H9 (cell line): Measurements from ENCODE around the gene GATAD2B. TPM values are rescaled to one million over a fixed set of nuclear protein-coding genes. Genes with fewer than 3 reads are reported as not detected.
"Not testable (repeated sequence)": the region's sequence is repeated elsewhere in the genome, so short reads cannot be mapped to it uniquely, and the experiment has no call there.

Experiments
- DNase-seq: peaks from one replicate; pipeline ENCODE4 v3.0.0-alpha.2; 2017
- H2AFZ ChIP-seq: one replicate; pipeline ENCODE4 v1.6.1; 2013; ENCODE audit warnings: mild to moderate bottlenecking, low read length, control low read depth, moderate library complexity
- H2AK5ac ChIP-seq: 2 replicates; pipeline ENCODE4 v1.6.1; 2013; ENCODE audit warnings: low read length, control low read depth, mixed read lengths; ENCODE audit not compliant: insufficient read length
- H2BK120ac ChIP-seq: one replicate; pipeline ENCODE4 v1.6.1; 2013; ENCODE audit warnings: low read depth, mild to moderate bottlenecking, low read length, control low read depth, inconsistent platforms; ENCODE audit not compliant: poor library complexity, severe bottlenecking
- H2BK12ac ChIP-seq: 2 replicates; pipeline ENCODE4 v1.6.1; 2013; ENCODE audit warnings: low read length, control low read depth, mixed read lengths, low read depth; ENCODE audit not compliant: insufficient read length
- H2BK15ac ChIP-seq: 2 replicates; pipeline ENCODE4 v1.6.1; 2013; ENCODE audit warnings: low read depth, low read length, control low read depth
- H2BK20ac ChIP-seq: one replicate; pipeline ENCODE4 v1.6.1; 2013; ENCODE audit warnings: low read depth, mild to moderate bottlenecking, low read length, control low read depth, inconsistent platforms; ENCODE audit not compliant: poor library complexity, severe bottlenecking
- H2BK5ac ChIP-seq: 2 replicates; pipeline ENCODE4 v1.6.1; 2013; ENCODE audit warnings: low read length, control low read depth, mixed read lengths; ENCODE audit not compliant: insufficient read length
- H3K14ac ChIP-seq: 2 replicates; pipeline ENCODE4 v1.6.1; 2013; ENCODE audit warnings: low read length, control low read depth; ENCODE audit not compliant: insufficient read depth
- H3K18ac ChIP-seq: 2 replicates; pipeline ENCODE4 v1.6.1; 2013; ENCODE audit warnings: low read depth, mild to moderate bottlenecking, mixed read lengths, low read length, control low read depth; ENCODE audit not compliant: insufficient read length
- H3K23ac ChIP-seq: 2 replicates; pipeline ENCODE4 v1.6.1; 2013; ENCODE audit warnings: low read length, control low read depth, mixed read lengths, low read depth; ENCODE audit not compliant: insufficient read length
- H3K23me2 ChIP-seq: 2 replicates; pipeline ENCODE4 v1.6.1; 2013; ENCODE audit warnings: low read depth, mild to moderate bottlenecking, mixed read lengths, low read length, control low read depth; ENCODE audit not compliant: insufficient read length, poor library complexity, severe bottlenecking
- H3K27ac ChIP-seq: 2 replicates; pipeline ENCODE4 v1.5.1; 2013; ENCODE audit warnings: low read length, control low read depth, mixed read lengths, low read depth; ENCODE audit not compliant: insufficient read length
- H3K27me3 ChIP-seq: 2 replicates; pipeline ENCODE4 v1.6.1; 2013; ENCODE audit warnings: low read length, control low read depth, inconsistent platforms; ENCODE audit not compliant: insufficient read depth
- H3K4ac ChIP-seq: 2 replicates; pipeline ENCODE4 v1.6.1; 2013; ENCODE audit warnings: low read depth, mild to moderate bottlenecking, control low read depth, inconsistent platforms, low read length, moderate library complexity
- H3K4me1 ChIP-seq: 2 replicates; pipeline ENCODE4 v1.6.1; 2013; ENCODE audit warnings: low read length, control low read depth, inconsistent platforms; ENCODE audit not compliant: insufficient read depth
- H3K4me2 ChIP-seq: 2 replicates; pipeline ENCODE4 v1.6.1; 2013; ENCODE audit warnings: low read length, control low read depth, mixed read lengths; ENCODE audit not compliant: insufficient read length, insufficient read depth
- H3K56ac ChIP-seq: 2 replicates; pipeline ENCODE4 v1.6.1; 2013; ENCODE audit warnings: low read depth, mild to moderate bottlenecking, mixed read lengths, low read length, control low read depth; ENCODE audit not compliant: insufficient read length
- H3K79me1 ChIP-seq: 2 replicates; pipeline ENCODE4 v1.6.1; 2013; ENCODE audit warnings: low read depth, mild to moderate bottlenecking, moderate library complexity, low read length, control low read depth, inconsistent platforms; ENCODE audit not compliant: insufficient read depth, poor library complexity, severe bottlenecking
- H3K79me2 ChIP-seq: 2 replicates; pipeline ENCODE4 v1.6.1; 2013; ENCODE audit warnings: low read length, control low read depth, inconsistent platforms; ENCODE audit not compliant: insufficient read depth
- H3K9ac ChIP-seq: 2 replicates; pipeline ENCODE4 v1.6.1; 2013; ENCODE audit warnings: low read length, control low read depth, mixed read lengths; ENCODE audit not compliant: insufficient read length; ENCODE audit errors: extremely low read depth
- H3K9me3 ChIP-seq: one replicate; pipeline ENCODE4 v1.6.1; 2013; ENCODE audit warnings: low read depth, low read length, inconsistent platforms; ENCODE audit not compliant: control insufficient read depth
- H3T11ph ChIP-seq: one replicate; pipeline ENCODE4 v1.6.1; 2013; ENCODE audit warnings: mild to moderate bottlenecking, low read length, control low read depth, inconsistent platforms
- H4K20me1 ChIP-seq: one replicate; pipeline ENCODE4 v1.6.1; 2013; ENCODE audit not compliant: control insufficient read depth, insufficient read length, insufficient read depth
- H4K5ac ChIP-seq: 2 replicates; pipeline ENCODE4 v1.6.1; 2013; ENCODE audit warnings: low read depth, mild to moderate bottlenecking, mixed read lengths, low read length, control low read depth; ENCODE audit not compliant: insufficient read length
- H4K8ac ChIP-seq: replicated peaks from 2 replicates; pipeline ENCODE4 v1.6.1; 2013; ENCODE audit warnings: low read length, control low read depth, mixed read lengths, low read depth; ENCODE audit not compliant: insufficient read length
- H4K91ac ChIP-seq: 2 replicates; pipeline ENCODE4 v1.6.1; 2013; ENCODE audit warnings: low read depth, mild to moderate bottlenecking, moderate library complexity, mixed read lengths, low read length, control low read depth; ENCODE audit not compliant: insufficient read length
- H3K27ac Mint-ChIP-seq, 3 experiments: 2 replicates in 2 of 3; 3 replicates in 1 of 3; pipeline ENCODE4 v1.8.0; 2020 to 2021; ENCODE audit warnings: mixed read lengths in 3 of 3, mild to moderate bottlenecking in 1 of 3, moderate library complexity in 1 of 3
- H3K27me3 Mint-ChIP-seq: 2 replicates; pipeline ENCODE4 v1.8.0; 2021; ENCODE audit warnings: low read depth, mild to moderate bottlenecking, moderate library complexity, mixed read lengths
- H3K36me3 Mint-ChIP-seq, 3 experiments: 2 replicates in 2 of 3; 3 replicates in 1 of 3; pipeline ENCODE4 v1.8.0; 2020 to 2021; ENCODE audit warnings: low read depth in 3 of 3, mixed read lengths in 3 of 3; ENCODE audit not compliant: insufficient read depth in 1 of 3
- H3K4me1 Mint-ChIP-seq, 2 experiments: 2 replicates each; pipeline ENCODE4 v1.8.0; 2020; ENCODE audit warnings: mixed read lengths in 2 of 2
- H3K4me3 Mint-ChIP-seq, 2 experiments: 2 replicates in 1 of 2; 3 replicates in 1 of 2; pipeline ENCODE4 v1.8.0; 2020 to 2021; ENCODE audit warnings: mild to moderate bottlenecking in 2 of 2, mixed read lengths in 2 of 2, moderate library complexity in 1 of 2
- H3K9me3 Mint-ChIP-seq, 2 experiments: 2 replicates in 1 of 2; 3 replicates in 1 of 2; pipeline ENCODE4 v1.8.0; 2020; ENCODE audit warnings: mild to moderate bottlenecking in 2 of 2, mixed read lengths in 2 of 2, moderate library complexity in 1 of 2
- WGBS: extraction: QIAGEN DNeasy Blood & Tissue Kit; methylation state at CpG from one replicate; pipeline ENCODE4 v1.1.7; 2013; ENCODE audit warnings: missing lambda C conversion rate, low lambda C conversion rate, mixed read lengths; ENCODE audit not compliant: insufficient read length; ENCODE audit errors: extremely low coverage; 5-methylcytosine and 5-hydroxymethylcytosine counted together
- total RNA-seq: library from RNA; stranded (reverse); gene quantifications from 2 replicates; pipeline ENCODE4 v1.2.1, GENCODE V29; 2021
- TF ChIP-seq, protein P1 (sequence below): fragments of 200-600 bp; sonication (generic); conservative IDR thresholded peaks from 3 replicates; pipeline ENCODE4 v1.8.0; 2021; ENCODE audit warnings: antibody characterized with exemption, mild to moderate bottlenecking

Gene GATAD2B
- total RNA-seq, 1 experiment from 2014 or later: 44.1 TPM

DNA sequence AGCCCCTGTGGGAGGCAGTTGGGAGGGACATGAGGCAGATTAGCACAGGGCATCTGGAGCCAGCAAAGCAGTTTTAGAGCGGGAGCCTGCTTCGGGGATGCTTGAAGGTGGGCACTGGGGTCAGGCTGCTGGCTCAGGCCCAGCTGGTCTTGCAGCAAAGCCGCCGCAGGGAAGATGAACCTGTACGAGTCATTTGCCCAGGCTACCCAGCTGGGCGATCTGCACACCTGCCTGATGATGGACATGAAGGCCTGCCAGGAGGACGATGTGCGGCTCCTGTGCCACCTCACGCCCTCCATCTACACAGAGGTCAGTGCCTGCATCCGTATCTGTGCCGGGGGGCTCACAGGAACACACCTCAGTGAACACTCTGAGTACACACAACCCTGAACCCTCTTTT is 155.3 kb downstream of the GATAD2B start:
- TF ChIP-seq, protein P1, sequence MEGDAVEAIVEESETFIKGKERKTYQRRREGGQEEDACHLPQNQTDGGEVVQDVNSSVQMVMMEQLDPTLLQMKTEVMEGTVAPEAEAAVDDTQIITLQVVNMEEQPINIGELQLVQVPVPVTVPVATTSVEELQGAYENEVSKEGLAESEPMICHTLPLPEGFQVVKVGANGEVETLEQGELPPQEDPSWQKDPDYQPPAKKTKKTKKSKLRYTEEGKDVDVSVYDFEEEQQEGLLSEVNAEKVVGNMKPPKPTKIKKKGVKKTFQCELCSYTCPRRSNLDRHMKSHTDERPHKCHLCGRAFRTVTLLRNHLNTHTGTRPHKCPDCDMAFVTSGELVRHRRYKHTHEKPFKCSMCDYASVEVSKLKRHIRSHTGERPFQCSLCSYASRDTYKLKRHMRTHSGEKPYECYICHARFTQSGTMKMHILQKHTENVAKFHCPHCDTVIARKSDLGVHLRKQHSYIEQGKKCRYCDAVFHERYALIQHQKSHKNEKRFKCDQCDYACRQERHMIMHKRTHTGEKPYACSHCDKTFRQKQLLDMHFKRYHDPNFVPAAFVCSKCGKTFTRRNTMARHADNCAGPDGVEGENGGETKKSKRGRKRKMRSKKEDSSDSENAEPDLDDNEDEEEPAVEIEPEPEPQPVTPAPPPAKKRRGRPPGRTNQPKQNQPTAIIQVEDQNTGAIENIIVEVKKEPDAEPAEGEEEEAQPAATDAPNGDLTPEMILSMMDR: no peak
- no peak overlapping the region for H2AFZ ChIP-seq
- H3T11ph ChIP-seq: no peak overlapping the region
- no peak overlapping the region for H2BK5ac ChIP-seq
- no peak overlapping the region for H2BK120ac ChIP-seq
- no peaks in the 10 kb centered on the region for H3K27me3 Mint-ChIP-seq
- H3K9me3 ChIP-seq: no peaks in the 10 kb centered on the region
- H3K9me3 Mint-ChIP-seq: no peaks in the 10 kb centered on the region
- peaks cover 3 to 17% of the 10 kb centered on the region in 2 experiments; a peak in 2 of 4 replicates for H3K4me1 Mint-ChIP-seq
- no peak overlapping the region for H3K27ac ChIP-seq
- peaks cover 50 to 90% (median 78%) of the 10 kb centered on the region in 3 experiments; a peak in 6 of 7 replicates for H3K36me3 Mint-ChIP-seq
- H3K4ac ChIP-seq: no peak overlapping the region
- no peak overlapping the region for H3K4me2 ChIP-seq
- no peak overlapping the region for H3K56ac ChIP-seq
- H2BK15ac ChIP-seq: no peak overlapping the region
- H3K4me3 Mint-ChIP-seq: no peak overlapping the region; a peak in 1 of 5 replicates
- no peak overlapping the region for H2AK5ac ChIP-seq
- no peak overlapping the region for H3K9ac ChIP-seq
- H3K27me3 ChIP-seq: no peaks in the 10 kb centered on the region
- no peak overlapping the region for H4K8ac ChIP-seq
- WGBS: no CpG with 5 or more reads among the region's 11 CpGs
- no peaks in the 10 kb centered on the region for H3K79me2 ChIP-seq
- H3K4me1 ChIP-seq: 0 out of 2 replicates have a peak, but pooled peaks cover 2% of the 10 kb centered on the region
- no peak overlapping the region for H3K18ac ChIP-seq
- H4K20me1 ChIP-seq: no peaks in the 10 kb centered on the region
- no peak overlapping the region for H4K5ac ChIP-seq
- H3K14ac ChIP-seq: no peak overlapping the region
- no peak for DNase-seq
- H3K23me2 ChIP-seq: no peaks in the 10 kb centered on the region
- no peak overlapping the region for H3K23ac ChIP-seq
- no peak overlapping the region for H2BK20ac ChIP-seq
- H4K91ac ChIP-seq: no peak overlapping the region
- H3K79me1 ChIP-seq: no peaks in the 10 kb centered on the region
- no peak overlapping the region; a peak in 1 of 7 replicates for H3K27ac Mint-ChIP-seq
- H2BK12ac ChIP-seq: no peak overlapping the region

DNA sequence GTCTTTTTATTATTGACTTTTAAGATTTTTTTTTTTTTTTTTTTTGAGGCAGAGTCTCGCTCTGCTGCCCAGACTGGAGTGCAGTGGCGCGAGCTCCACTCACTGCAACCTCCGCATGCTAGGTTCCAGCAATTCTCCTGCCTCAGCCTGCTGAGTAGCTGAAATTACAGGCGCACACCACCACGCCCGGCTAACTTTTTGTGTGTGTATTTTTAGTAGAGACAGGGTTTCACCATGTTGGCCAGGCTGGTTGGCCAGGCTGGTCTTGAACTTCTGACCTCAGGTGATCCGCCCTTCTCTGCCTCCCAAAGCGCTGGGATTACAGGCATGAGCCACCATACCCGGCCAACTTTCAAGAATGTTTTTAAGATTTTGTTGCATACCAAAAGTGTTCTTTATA is 156.1 kb downstream of the GATAD2B start:
- not testable (repeated sequence) for H3K4me1 ChIP-seq, H3K23me2 ChIP-seq, H4K20me1 ChIP-seq, H2BK5ac ChIP-seq, H2AFZ ChIP-seq, H3K27ac Mint-ChIP-seq, H3K4me2 ChIP-seq, H2BK15ac ChIP-seq, H3K9me3 ChIP-seq, DNase-seq, H2BK120ac ChIP-seq, H3K27me3 ChIP-seq, H3T11ph ChIP-seq, H3K79me1 ChIP-seq, H3K27ac ChIP-seq, H3K9ac ChIP-seq, H3K9me3 Mint-ChIP-seq, H3K23ac ChIP-seq, H3K4me3 Mint-ChIP-seq, H3K27me3 Mint-ChIP-seq, H4K91ac ChIP-seq, H3K14ac ChIP-seq, H3K4ac ChIP-seq, H2AK5ac ChIP-seq, H4K5ac ChIP-seq, H2BK12ac ChIP-seq, H2BK20ac ChIP-seq, H3K56ac ChIP-seq, H3K79me2 ChIP-seq, H4K8ac ChIP-seq, H3K18ac ChIP-seq
- no CpG with 5 or more reads among the region's 10 CpGs for WGBS
- Mint-ChIP-seq H3K4me1 (peaks cover 3 to 17% of the 10 kb centered on the region in 2 experiments; a peak in 2 of 4 replicates), H3K36me3 (peaks cover 50 to 90% (median 79%) of the 10 kb centered on the region in 3 experiments; a peak in 6 of 7 replicates)
